PFSK-1 (cell line): ENCODE measurements around the gene TRAPPC2B.

ENCODE experiments used
- POLR2AphosphoS5 ChIP-seq: IDR thresholded peaks from 2 replicates; pipeline ENCODE4 v1.6.1; 2012; ENCODE audit warnings: low read depth, mild to moderate bottlenecking, control low read depth, low read length, moderate library complexity
- REST ChIP-seq, 2 experiments: IDR thresholded peaks; 2 replicates each; pipeline versions ENCODE4 v1.6.1 to v1.8.0; 2011 to 2012; ENCODE audit warnings: low read depth in 2 of 2, low read length in 2 of 2, control low read depth in 1 of 2, inconsistent platforms in 1 of 2, mild to moderate bottlenecking in 1 of 2, moderate library complexity in 1 of 2; ENCODE audit not compliant: insufficient read depth in 1 of 2
- SIN3A ChIP-seq: IDR thresholded peaks from 2 replicates; pipeline ENCODE4 v1.6.1; 2012; ENCODE audit warnings: mild to moderate bottlenecking, low read length, moderate library complexity, borderline replicate concordance; ENCODE audit not compliant: insufficient read depth
- TAF1 ChIP-seq: IDR thresholded peaks from 2 replicates; pipeline ENCODE4 v1.6.1; 2012; ENCODE audit warnings: low read length, control low read depth, borderline replicate concordance; ENCODE audit not compliant: insufficient read depth

GRCh38 chr19:57398868-57399267, 35.5 kb downstream of the TRAPPC2B start:
- TF ChIP-seq REST (IDR thresholded peaks at IDR 0.05; ENCODE audit: insufficient read depth in 1 of 2, low read depth in 2 of 2, low read length in 2 of 2), result no peak
- TF ChIP-seq POLR2AphosphoS5, result no peak
- TF ChIP-seq SIN3A, result no peak
- no peak for TF ChIP-seq TAF1
